H9 (cell line): ENCODE results near the gene PLEKHO2. TPM values are rescaled to one million over a fixed set of nuclear protein-coding genes. Genes with fewer than 3 reads are reported as not detected.
A peak's percentile ranks its signal among the peaks of the same experiment; 100 is the strongest.

Source experiments
- DNase-seq: peaks from one replicate; pipeline ENCODE4 v3.0.0-alpha.2; 2017
- H2AFZ ChIP-seq: one replicate; pipeline ENCODE4 v1.6.1; 2013; ENCODE audit warnings: mild to moderate bottlenecking, low read length, control low read depth, moderate library complexity
- H2AK5ac ChIP-seq: 2 replicates; pipeline ENCODE4 v1.6.1; 2013; ENCODE audit warnings: low read length, control low read depth, mixed read lengths; ENCODE audit not compliant: insufficient read length
- H2BK120ac ChIP-seq: one replicate; pipeline ENCODE4 v1.6.1; 2013; ENCODE audit warnings: low read depth, mild to moderate bottlenecking, low read length, control low read depth, inconsistent platforms; ENCODE audit not compliant: poor library complexity, severe bottlenecking
- H2BK12ac ChIP-seq: 2 replicates; pipeline ENCODE4 v1.6.1; 2013; ENCODE audit warnings: low read length, control low read depth, mixed read lengths, low read depth; ENCODE audit not compliant: insufficient read length
- H2BK15ac ChIP-seq: 2 replicates; pipeline ENCODE4 v1.6.1; 2013; ENCODE audit warnings: low read depth, low read length, control low read depth
- H2BK20ac ChIP-seq: one replicate; pipeline ENCODE4 v1.6.1; 2013; ENCODE audit warnings: low read depth, mild to moderate bottlenecking, low read length, control low read depth, inconsistent platforms; ENCODE audit not compliant: poor library complexity, severe bottlenecking
- H2BK5ac ChIP-seq: 2 replicates; pipeline ENCODE4 v1.6.1; 2013; ENCODE audit warnings: low read length, control low read depth, mixed read lengths; ENCODE audit not compliant: insufficient read length
- H3K14ac ChIP-seq: 2 replicates; pipeline ENCODE4 v1.6.1; 2013; ENCODE audit warnings: low read length, control low read depth; ENCODE audit not compliant: insufficient read depth
- H3K18ac ChIP-seq: 2 replicates; pipeline ENCODE4 v1.6.1; 2013; ENCODE audit warnings: low read depth, mild to moderate bottlenecking, mixed read lengths, low read length, control low read depth; ENCODE audit not compliant: insufficient read length
- H3K23ac ChIP-seq: 2 replicates; pipeline ENCODE4 v1.6.1; 2013; ENCODE audit warnings: low read length, control low read depth, mixed read lengths, low read depth; ENCODE audit not compliant: insufficient read length
- H3K23me2 ChIP-seq: 2 replicates; pipeline ENCODE4 v1.6.1; 2013; ENCODE audit warnings: low read depth, mild to moderate bottlenecking, mixed read lengths, low read length, control low read depth; ENCODE audit not compliant: insufficient read length, poor library complexity, severe bottlenecking
- H3K27ac ChIP-seq: 2 replicates; pipeline ENCODE4 v1.5.1; 2013; ENCODE audit warnings: low read length, control low read depth, mixed read lengths, low read depth; ENCODE audit not compliant: insufficient read length
- H3K27me3 ChIP-seq: 2 replicates; pipeline ENCODE4 v1.6.1; 2013; ENCODE audit warnings: low read length, control low read depth, inconsistent platforms; ENCODE audit not compliant: insufficient read depth
- H3K4ac ChIP-seq: 2 replicates; pipeline ENCODE4 v1.6.1; 2013; ENCODE audit warnings: low read depth, mild to moderate bottlenecking, control low read depth, inconsistent platforms, low read length, moderate library complexity
- H3K4me1 ChIP-seq: 2 replicates; pipeline ENCODE4 v1.6.1; 2013; ENCODE audit warnings: low read length, control low read depth, inconsistent platforms; ENCODE audit not compliant: insufficient read depth
- H3K4me2 ChIP-seq: 2 replicates; pipeline ENCODE4 v1.6.1; 2013; ENCODE audit warnings: low read length, control low read depth, mixed read lengths; ENCODE audit not compliant: insufficient read length, insufficient read depth
- H3K56ac ChIP-seq: 2 replicates; pipeline ENCODE4 v1.6.1; 2013; ENCODE audit warnings: low read depth, mild to moderate bottlenecking, mixed read lengths, low read length, control low read depth; ENCODE audit not compliant: insufficient read length
- H3K79me1 ChIP-seq: 2 replicates; pipeline ENCODE4 v1.6.1; 2013; ENCODE audit warnings: low read depth, mild to moderate bottlenecking, moderate library complexity, low read length, control low read depth, inconsistent platforms; ENCODE audit not compliant: insufficient read depth, poor library complexity, severe bottlenecking
- H3K79me2 ChIP-seq: 2 replicates; pipeline ENCODE4 v1.6.1; 2013; ENCODE audit warnings: low read length, control low read depth, inconsistent platforms; ENCODE audit not compliant: insufficient read depth
- H3K9ac ChIP-seq: 2 replicates; pipeline ENCODE4 v1.6.1; 2013; ENCODE audit warnings: low read length, control low read depth, mixed read lengths; ENCODE audit not compliant: insufficient read length; ENCODE audit errors: extremely low read depth
- H3K9me3 ChIP-seq: one replicate; pipeline ENCODE4 v1.6.1; 2013; ENCODE audit warnings: low read depth, low read length, inconsistent platforms; ENCODE audit not compliant: control insufficient read depth
- H3T11ph ChIP-seq: one replicate; pipeline ENCODE4 v1.6.1; 2013; ENCODE audit warnings: mild to moderate bottlenecking, low read length, control low read depth, inconsistent platforms
- H4K20me1 ChIP-seq: one replicate; pipeline ENCODE4 v1.6.1; 2013; ENCODE audit not compliant: control insufficient read depth, insufficient read length, insufficient read depth
- H4K5ac ChIP-seq: 2 replicates; pipeline ENCODE4 v1.6.1; 2013; ENCODE audit warnings: low read depth, mild to moderate bottlenecking, mixed read lengths, low read length, control low read depth; ENCODE audit not compliant: insufficient read length
- H4K8ac ChIP-seq: replicated peaks from 2 replicates; pipeline ENCODE4 v1.6.1; 2013; ENCODE audit warnings: low read length, control low read depth, mixed read lengths, low read depth; ENCODE audit not compliant: insufficient read length
- H4K91ac ChIP-seq: 2 replicates; pipeline ENCODE4 v1.6.1; 2013; ENCODE audit warnings: low read depth, mild to moderate bottlenecking, moderate library complexity, mixed read lengths, low read length, control low read depth; ENCODE audit not compliant: insufficient read length
- H3K27ac Mint-ChIP-seq, 3 experiments: 2 replicates in 2 of 3; 3 replicates in 1 of 3; pipeline ENCODE4 v1.8.0; 2020 to 2021; ENCODE audit warnings: mixed read lengths in 3 of 3, mild to moderate bottlenecking in 1 of 3, moderate library complexity in 1 of 3
- H3K27me3 Mint-ChIP-seq: 2 replicates; pipeline ENCODE4 v1.8.0; 2021; ENCODE audit warnings: low read depth, mild to moderate bottlenecking, moderate library complexity, mixed read lengths
- H3K36me3 Mint-ChIP-seq, 3 experiments: 2 replicates in 2 of 3; 3 replicates in 1 of 3; pipeline ENCODE4 v1.8.0; 2020 to 2021; ENCODE audit warnings: low read depth in 3 of 3, mixed read lengths in 3 of 3; ENCODE audit not compliant: insufficient read depth in 1 of 3
- H3K4me1 Mint-ChIP-seq, 2 experiments: 2 replicates each; pipeline ENCODE4 v1.8.0; 2020; ENCODE audit warnings: mixed read lengths in 2 of 2
- H3K4me3 Mint-ChIP-seq, 2 experiments: 2 replicates in 1 of 2; 3 replicates in 1 of 2; pipeline ENCODE4 v1.8.0; 2020 to 2021; ENCODE audit warnings: mild to moderate bottlenecking in 2 of 2, mixed read lengths in 2 of 2, moderate library complexity in 1 of 2
- H3K9me3 Mint-ChIP-seq, 2 experiments: 2 replicates in 1 of 2; 3 replicates in 1 of 2; pipeline ENCODE4 v1.8.0; 2020; ENCODE audit warnings: mild to moderate bottlenecking in 2 of 2, mixed read lengths in 2 of 2, moderate library complexity in 1 of 2
- WGBS: extraction: QIAGEN DNeasy Blood & Tissue Kit; methylation state at CpG from one replicate; pipeline ENCODE4 v1.1.7; 2013; ENCODE audit warnings: missing lambda C conversion rate, low lambda C conversion rate, mixed read lengths; ENCODE audit not compliant: insufficient read length; ENCODE audit errors: extremely low coverage; 5-methylcytosine and 5-hydroxymethylcytosine counted together
- total RNA-seq: library from RNA; stranded (reverse); gene quantifications from 2 replicates; pipeline ENCODE4 v1.2.1, GENCODE V29; 2021
- TF ChIP-seq, protein P1 (sequence below): fragments of 200-600 bp; sonication (generic); conservative IDR thresholded peaks from 3 replicates; pipeline ENCODE4 v1.8.0; 2021; ENCODE audit warnings: antibody characterized with exemption, mild to moderate bottlenecking

Gene PLEKHO2
- total RNA-seq, 1 experiment from 2014 or later = 18.1 TPM

GRCh38 chr15:64828985-64829384 is 12.7 kb upstream of the PLEKHO2 start:
- Histone ChIP-seq H3K9ac (no peak overlapping the region), H4K91ac (no peak overlapping the region), H3K27me3 (no peaks in the 10 kb centered on the region), H4K8ac (no peak overlapping the region), H2BK12ac (no peak overlapping the region), H3K4me1 (peaks cover 4% of the 10 kb centered on the region; the same call in 1 of the 2 replicates), H3K79me2 (peaks cover 4% of the 10 kb centered on the region; the same call in 1 of the 2 replicates), H4K5ac (no peak overlapping the region), H2BK20ac (no peak overlapping the region), H2BK15ac (no peak overlapping the region), H3K14ac (no peak overlapping the region), H3K27ac (no peak overlapping the region), H3K9me3 (no peaks in the 10 kb centered on the region), H2BK5ac (no peak overlapping the region), H2AFZ (no peak overlapping the region), H2AK5ac (no peak overlapping the region), H3T11ph (no peak overlapping the region), H3K23me2 (peaks cover 11% of the 10 kb centered on the region), H3K79me1 (no peaks in the 10 kb centered on the region), H3K56ac (no peak overlapping the region), H3K4ac (no peak overlapping the region), H3K4me2 (no peak overlapping the region), H3K18ac (no peak overlapping the region), H4K20me1 (no peaks in the 10 kb centered on the region), H2BK120ac (no peak overlapping the region), H3K23ac (no peak overlapping the region)
- TF ChIP-seq, protein P1, sequence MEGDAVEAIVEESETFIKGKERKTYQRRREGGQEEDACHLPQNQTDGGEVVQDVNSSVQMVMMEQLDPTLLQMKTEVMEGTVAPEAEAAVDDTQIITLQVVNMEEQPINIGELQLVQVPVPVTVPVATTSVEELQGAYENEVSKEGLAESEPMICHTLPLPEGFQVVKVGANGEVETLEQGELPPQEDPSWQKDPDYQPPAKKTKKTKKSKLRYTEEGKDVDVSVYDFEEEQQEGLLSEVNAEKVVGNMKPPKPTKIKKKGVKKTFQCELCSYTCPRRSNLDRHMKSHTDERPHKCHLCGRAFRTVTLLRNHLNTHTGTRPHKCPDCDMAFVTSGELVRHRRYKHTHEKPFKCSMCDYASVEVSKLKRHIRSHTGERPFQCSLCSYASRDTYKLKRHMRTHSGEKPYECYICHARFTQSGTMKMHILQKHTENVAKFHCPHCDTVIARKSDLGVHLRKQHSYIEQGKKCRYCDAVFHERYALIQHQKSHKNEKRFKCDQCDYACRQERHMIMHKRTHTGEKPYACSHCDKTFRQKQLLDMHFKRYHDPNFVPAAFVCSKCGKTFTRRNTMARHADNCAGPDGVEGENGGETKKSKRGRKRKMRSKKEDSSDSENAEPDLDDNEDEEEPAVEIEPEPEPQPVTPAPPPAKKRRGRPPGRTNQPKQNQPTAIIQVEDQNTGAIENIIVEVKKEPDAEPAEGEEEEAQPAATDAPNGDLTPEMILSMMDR = no peak
- no peak overlapping the region for H3K4me3 Mint-ChIP-seq
- DNase-seq = no peak
- WGBS = no CpG with 5 or more reads among the region's 5 CpGs
- H3K9me3 Mint-ChIP-seq = no peaks in the 10 kb centered on the region; a peak in 1 of 5 replicates
- H3K4me1 Mint-ChIP-seq = peaks cover 16 to 25% of the 10 kb centered on the region in 2 experiments
- H3K27me3 Mint-ChIP-seq = no peaks in the 10 kb centered on the region
- peaks cover 8 to 19% (median 11%) of the 10 kb centered on the region in 3 experiments for H3K36me3 Mint-ChIP-seq
- H3K27ac Mint-ChIP-seq = peak overlapping the region in 1 of 3 experiments; percentile 35; a peak in 1 of 7 replicates
